Hepatocyte (in vitro differentiated cells): ENCODE data around the gene DISC1. TPM values are rescaled to one million over a fixed set of nuclear protein-coding genes. Genes with fewer than 3 reads are reported as not detected.

Experiments
- DNase-seq: peaks from one replicate; pipeline ENCODE4 v3.0.0-alpha.2; 2016; ENCODE audit warnings: low spot score
- H2AFZ ChIP-seq: fragments of 200-600 bp; sonication (generic); 2 replicates; pipeline ENCODE4 v1.6.0; 2016; ENCODE audit warnings: antibody characterized with exemption, mild to moderate bottlenecking
- H3K27ac ChIP-seq: fragments of 200-600 bp; sonication (generic); 2 replicates; pipeline ENCODE4 v1.5.1; 2016; ENCODE audit warnings: mild to moderate bottlenecking
- H3K27me3 ChIP-seq: fragments of 200-600 bp; sonication (generic); 2 replicates; pipeline ENCODE4 v1.6.1; 2016
- H3K36me3 ChIP-seq: fragments of 200-600 bp; sonication (generic); replicated peaks from 2 replicates; pipeline ENCODE4 v1.5.1; 2016; ENCODE audit warnings: low read depth; ENCODE audit not compliant: insufficient read depth
- H3K4me1 ChIP-seq: fragments of 200-600 bp; sonication (generic); 2 replicates; pipeline ENCODE4 v1.5.1; 2016; ENCODE audit warnings: mild to moderate bottlenecking, moderate library complexity; ENCODE audit not compliant: insufficient read depth
- H3K4me2 ChIP-seq: fragments of 200-600 bp; sonication (generic); 2 replicates; pipeline ENCODE4 v1.6.0; 2016
- H3K4me3 ChIP-seq: fragments of 200-600 bp; sonication (generic); 2 replicates; pipeline ENCODE4 v1.5.1; 2016; ENCODE audit warnings: mild to moderate bottlenecking
- H3K79me2 ChIP-seq: fragments of 200-600 bp; sonication (generic); 2 replicates; pipeline ENCODE4 v1.6.0; 2017; ENCODE audit warnings: mild to moderate bottlenecking
- H3K9me2 ChIP-seq: fragments of 200-600 bp; sonication (generic); replicated peaks from 2 replicates; pipeline ENCODE4 v1.6.0; 2017; ENCODE audit warnings: mild to moderate bottlenecking; ENCODE audit not compliant: insufficient read depth
- H3K9me3 ChIP-seq: fragments of 200-600 bp; sonication (generic); 2 replicates; pipeline ENCODE4 v1.5.1; 2016; ENCODE audit warnings: low read depth, mild to moderate bottlenecking
- H4K20me1 ChIP-seq: fragments of 200-600 bp; sonication (generic); 2 replicates; pipeline ENCODE4 v1.6.0; 2016; ENCODE audit warnings: mild to moderate bottlenecking; ENCODE audit not compliant: insufficient read depth, poor library complexity, severe bottlenecking
- CTCF ChIP-seq: fragments of 200-600 bp; sonication (generic); IDR thresholded peaks from 2 replicates; pipeline ENCODE4 v1.5.1; 2016; ENCODE audit warnings: antibody characterized with exemption, mild to moderate bottlenecking; ENCODE audit not compliant: poor library complexity
- EZH2 ChIP-seq: fragments of 200-600 bp; sonication (generic); IDR thresholded peaks from 2 replicates; pipeline ENCODE4 v1.6.1; 2016; ENCODE audit warnings: antibody characterized with exemption, mild to moderate bottlenecking, borderline replicate concordance
- EZH2phosphoT487 ChIP-seq: fragments of 200-600 bp; sonication (generic); IDR thresholded peaks from one replicate; pipeline ENCODE4 v1.6.1; 2018; ENCODE audit warnings: antibody characterized with exemption, mild to moderate bottlenecking, low read depth, moderate library complexity; ENCODE audit not compliant: unreplicated experiment, severe bottlenecking
- WGBS: methylation state at CpG from one replicate; pipeline ENCODE4 v1.1.6; 2016; ENCODE audit warnings: low lambda C conversion rate; ENCODE audit errors: missing lambda C conversion rate; 5-methylcytosine and 5-hydroxymethylcytosine counted together
- polyA plus RNA-seq: library from polyadenylated mRNA; unstranded; fragments of >200 nt; fragmentation: Nextera tagmentation; extraction: Ambion mirVana; gene quantifications from 2 replicates; pipeline ENCODE4 v1.2.1, GENCODE V29; 2016
- total RNA-seq: library from RNA; depleted of rRNA; stranded (reverse); fragments of >200 nt; gene quantifications from 2 replicates; pipeline ENCODE4 v1.2.3, GENCODE V29; 2014

Gene DISC1
- total and polyA plus RNA-seq, 2 experiments from 2014 or later, result 3.0 to 4.7 TPM

DNA sequence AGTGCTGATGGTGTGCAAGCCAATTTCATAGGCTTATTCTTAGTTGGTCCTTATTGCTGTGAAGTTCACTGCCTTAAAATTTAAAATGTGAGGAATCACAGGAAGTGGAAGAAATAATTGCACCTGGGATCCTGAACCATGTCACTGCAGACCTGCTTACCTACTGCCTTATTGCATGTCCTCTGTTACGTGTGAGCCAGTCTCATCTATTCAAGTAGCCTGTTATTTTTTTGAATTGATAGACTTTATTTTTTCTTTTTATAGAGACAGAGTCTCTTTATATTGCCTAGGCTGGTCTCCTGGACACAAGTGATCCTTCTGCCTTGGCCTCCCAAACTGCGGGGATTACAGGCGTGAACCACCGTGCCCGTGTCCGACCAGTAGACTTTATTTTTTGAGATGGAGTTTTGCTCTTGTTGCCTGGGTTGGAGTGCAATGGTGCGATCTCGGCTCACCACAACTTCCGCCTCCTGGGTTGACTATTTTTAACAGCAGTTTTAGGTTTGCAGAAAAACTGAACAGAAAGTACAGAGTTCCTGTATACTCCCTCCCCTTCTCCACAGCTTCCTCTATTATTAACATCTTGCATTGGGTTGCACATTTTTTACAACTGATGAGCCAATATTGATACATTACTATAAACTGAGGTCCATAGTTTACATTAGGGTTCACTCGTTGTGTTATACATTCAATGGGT is 14.0 kb upstream of the DISC1 start:
- TF ChIP-seq CTCF (no peak), EZH2phosphoT487 (no peak), EZH2 (no peak)
- H4K20me1 ChIP-seq, result no peaks in the 10 kb centered on the region
- DNase-seq, result no peak
- H3K4me3 ChIP-seq, result no peak overlapping the region
- H2AFZ ChIP-seq, result no peak overlapping the region
- no peaks in the 10 kb centered on the region for H3K4me1 ChIP-seq
- 98% methylated on average over 10 of the region's 10 CpGs for WGBS
- no peaks in the 10 kb centered on the region for H3K79me2 ChIP-seq
- no peak overlapping the region for H3K4me2 ChIP-seq
- no peak overlapping the region for H3K27ac ChIP-seq
- no peaks in the 10 kb centered on the region for H3K9me3 ChIP-seq
- peaks cover 6% of the 10 kb centered on the region for H3K27me3 ChIP-seq
- H3K9me2 ChIP-seq, result no peaks in the 10 kb centered on the region
- H3K36me3 ChIP-seq, result no peaks in the 10 kb centered on the region

DNA sequence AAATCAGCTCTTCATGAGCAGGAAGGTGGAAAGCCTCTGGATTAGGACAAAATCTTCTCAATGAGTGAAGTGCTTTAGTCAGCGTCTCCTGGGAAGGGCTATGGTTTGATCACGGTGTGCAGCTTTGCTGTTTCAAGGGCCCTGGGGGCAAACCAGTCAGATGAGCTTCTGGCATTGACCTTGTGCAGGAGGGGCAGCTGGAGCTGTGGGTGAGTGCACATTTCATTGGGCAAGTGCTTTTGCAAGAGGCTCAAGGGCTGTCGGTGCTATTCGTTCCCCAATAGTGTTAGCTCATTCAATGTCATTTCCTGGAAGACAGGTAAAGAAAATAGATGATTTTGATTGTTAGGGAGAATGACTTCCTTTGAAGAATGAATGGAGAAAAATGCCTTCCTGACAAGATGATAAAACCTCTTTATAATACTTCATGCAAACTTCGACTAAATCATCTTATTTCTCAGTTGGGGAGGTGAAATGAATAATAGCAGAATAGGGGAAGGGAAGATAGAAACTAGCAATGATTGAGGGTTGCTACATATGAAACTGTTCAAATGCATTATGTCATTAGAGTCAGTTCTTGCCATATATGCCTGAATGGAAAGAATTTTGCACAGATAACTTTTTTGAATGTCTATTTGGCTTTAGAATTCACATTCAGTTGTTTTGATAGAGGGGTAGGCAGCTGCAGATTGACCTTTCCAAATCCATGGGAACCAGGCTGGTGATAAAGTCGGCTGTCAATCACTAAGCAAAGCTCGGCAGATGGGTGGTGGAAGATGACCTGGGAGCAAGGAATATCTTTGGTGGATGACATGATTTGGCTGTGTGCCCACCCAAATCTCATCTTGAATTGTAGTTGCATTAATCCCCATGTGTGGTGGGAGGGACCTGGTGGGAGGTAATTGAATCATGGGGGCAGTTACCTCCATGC is 12.9 kb upstream of the DISC1 start:
- H3K4me1 ChIP-seq, result no peaks in the 10 kb centered on the region
- WGBS, result 79% methylated on average over 7 of the region's 7 CpGs
- H4K20me1 ChIP-seq, result no peaks in the 10 kb centered on the region
- no peak overlapping the region for H2AFZ ChIP-seq
- H3K4me2 ChIP-seq, result no peak overlapping the region
- no peaks in the 10 kb centered on the region for H3K9me3 ChIP-seq
- peaks cover 6% of the 10 kb centered on the region for H3K27me3 ChIP-seq
- TF ChIP-seq CTCF (no peak), EZH2phosphoT487 (no peak), EZH2 (no peak)
- H3K79me2 ChIP-seq, result no peaks in the 10 kb centered on the region
- no peak for DNase-seq
- H3K36me3 ChIP-seq, result no peaks in the 10 kb centered on the region
- no peak overlapping the region for H3K4me3 ChIP-seq
- no peaks in the 10 kb centered on the region for H3K9me2 ChIP-seq
- H3K27ac ChIP-seq, result no peak overlapping the region

- no peaks in the 10 kb centered on the region for H3K9me3 ChIP-seq
- H4K20me1 ChIP-seq, result no peaks in the 10 kb centered on the region
- no peak overlapping the region for H3K27ac ChIP-seq
- H3K4me2 ChIP-seq, result no peak overlapping the region
- no peak for TF ChIP-seq EZH2phosphoT487
- TF ChIP-seq CTCF, result no peak
- TF ChIP-seq EZH2, result no peak
- no peaks in the 10 kb centered on the region for H3K4me1 ChIP-seq
- WGBS, result 88% methylated on average over 2 of the region's 2 CpGs
- H2AFZ ChIP-seq, result no peak overlapping the region
- DNase-seq, result no peak
- no peaks in the 10 kb centered on the region for H3K9me2 ChIP-seq
- H3K27me3 ChIP-seq, result no peaks in the 10 kb centered on the region
- H3K36me3 ChIP-seq, result no peaks in the 10 kb centered on the region
- H3K4me3 ChIP-seq, result no peak overlapping the region
- no peaks in the 10 kb centered on the region for H3K79me2 ChIP-seq
Measured at GRCh38 chr1:231616667-231617066, 9.9 kb upstream of the DISC1 start.
